LNCaP clone FGC (cell line): ENCODE results near the gene NACA2.

Experiments
- DNase-seq: peaks from one replicate; pipeline ENCODE4 v3.0.0-alpha.2; 2011; ENCODE audit warnings: low read depth
- H3K4me3 ChIP-seq: 2 replicates; pipeline ENCODE4 v1.5.1; 2011; ENCODE audit warnings: mild to moderate bottlenecking, low read depth, low read length, control low read depth
- TF ChIP-seq, protein P1 (sequence below): IDR thresholded peaks from 2 replicates; pipeline ENCODE4 v1.5.1; 2012; ENCODE audit warnings: mild to moderate bottlenecking; ENCODE audit not compliant: control insufficient read depth, insufficient read depth; ENCODE audit errors: extremely low read depth

The NACA2 gene

DNA sequence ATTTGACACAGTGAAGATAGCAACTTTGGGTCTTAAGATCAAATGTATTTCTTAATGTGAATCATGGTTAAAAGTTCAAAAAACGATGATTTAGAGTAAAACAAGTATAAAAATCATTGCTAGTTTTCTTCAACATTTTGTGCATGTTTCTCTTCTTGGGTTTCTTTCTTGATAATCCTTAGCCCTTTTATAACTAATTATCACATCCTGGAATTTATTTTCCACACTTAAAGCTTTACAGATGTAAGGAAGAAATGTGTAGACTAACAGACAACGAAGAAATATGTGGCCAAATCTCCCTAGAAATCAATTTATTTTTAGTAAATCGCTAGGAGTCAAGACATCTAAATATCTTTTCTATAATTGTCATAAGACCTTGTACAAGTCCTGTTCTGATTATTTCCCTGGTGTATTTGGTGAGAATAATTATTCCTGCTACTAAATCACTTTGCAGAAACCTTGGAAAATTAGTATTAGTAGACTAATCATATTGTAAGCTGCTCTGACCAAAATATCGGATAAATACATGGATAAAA is 4.9 kb downstream of the NACA2 start:
- H3K4me3 ChIP-seq: no peak overlapping the region
- TF ChIP-seq, protein P1, sequence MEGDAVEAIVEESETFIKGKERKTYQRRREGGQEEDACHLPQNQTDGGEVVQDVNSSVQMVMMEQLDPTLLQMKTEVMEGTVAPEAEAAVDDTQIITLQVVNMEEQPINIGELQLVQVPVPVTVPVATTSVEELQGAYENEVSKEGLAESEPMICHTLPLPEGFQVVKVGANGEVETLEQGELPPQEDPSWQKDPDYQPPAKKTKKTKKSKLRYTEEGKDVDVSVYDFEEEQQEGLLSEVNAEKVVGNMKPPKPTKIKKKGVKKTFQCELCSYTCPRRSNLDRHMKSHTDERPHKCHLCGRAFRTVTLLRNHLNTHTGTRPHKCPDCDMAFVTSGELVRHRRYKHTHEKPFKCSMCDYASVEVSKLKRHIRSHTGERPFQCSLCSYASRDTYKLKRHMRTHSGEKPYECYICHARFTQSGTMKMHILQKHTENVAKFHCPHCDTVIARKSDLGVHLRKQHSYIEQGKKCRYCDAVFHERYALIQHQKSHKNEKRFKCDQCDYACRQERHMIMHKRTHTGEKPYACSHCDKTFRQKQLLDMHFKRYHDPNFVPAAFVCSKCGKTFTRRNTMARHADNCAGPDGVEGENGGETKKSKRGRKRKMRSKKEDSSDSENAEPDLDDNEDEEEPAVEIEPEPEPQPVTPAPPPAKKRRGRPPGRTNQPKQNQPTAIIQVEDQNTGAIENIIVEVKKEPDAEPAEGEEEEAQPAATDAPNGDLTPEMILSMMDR: no peak
- DNase-seq: no peak

DNA sequence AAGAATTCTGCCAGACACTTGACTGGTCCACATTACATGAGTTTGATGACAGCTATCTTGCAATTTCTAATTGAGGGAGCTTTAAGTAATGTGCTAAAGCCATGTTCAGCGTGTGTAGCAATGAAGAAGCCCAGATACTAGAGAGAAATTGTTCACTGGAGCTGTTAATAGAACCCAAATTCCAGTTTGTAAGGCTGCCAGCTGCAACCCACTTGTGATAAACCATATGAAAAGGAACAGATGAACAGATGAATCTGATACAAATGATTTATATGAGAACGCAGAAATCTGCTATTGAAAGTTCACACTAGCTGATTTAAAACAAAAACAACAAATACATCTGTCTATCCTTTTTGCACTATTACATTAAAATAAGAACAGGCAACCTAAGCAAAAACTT is 6.2 kb downstream of the NACA2 start:
- TF ChIP-seq, protein P1: no peak
- DNase-seq: no peak
- H3K4me3 ChIP-seq: no peak overlapping the region

DNA sequence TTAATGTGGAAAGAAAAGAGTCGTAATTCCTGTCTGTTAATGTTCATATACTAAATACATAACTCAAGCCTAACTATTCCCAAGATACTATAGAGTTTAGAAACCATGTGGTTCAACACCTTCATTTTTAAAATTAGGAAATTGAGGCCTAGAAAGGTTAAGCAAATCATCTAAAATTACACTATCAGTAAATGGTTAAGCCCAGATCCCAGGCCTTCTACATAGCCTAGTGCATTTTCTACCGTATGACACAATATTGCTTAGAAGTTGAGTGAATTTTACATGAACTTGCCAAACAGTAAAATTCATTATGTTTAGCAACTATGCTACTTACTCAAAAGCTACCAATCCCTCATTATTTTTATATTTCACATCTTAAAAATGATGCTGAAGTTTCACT is 6.8 kb downstream of the NACA2 start:
- no peak for DNase-seq
- H3K4me3 ChIP-seq: no peak overlapping the region
- TF ChIP-seq, protein P1: no peak

DNA sequence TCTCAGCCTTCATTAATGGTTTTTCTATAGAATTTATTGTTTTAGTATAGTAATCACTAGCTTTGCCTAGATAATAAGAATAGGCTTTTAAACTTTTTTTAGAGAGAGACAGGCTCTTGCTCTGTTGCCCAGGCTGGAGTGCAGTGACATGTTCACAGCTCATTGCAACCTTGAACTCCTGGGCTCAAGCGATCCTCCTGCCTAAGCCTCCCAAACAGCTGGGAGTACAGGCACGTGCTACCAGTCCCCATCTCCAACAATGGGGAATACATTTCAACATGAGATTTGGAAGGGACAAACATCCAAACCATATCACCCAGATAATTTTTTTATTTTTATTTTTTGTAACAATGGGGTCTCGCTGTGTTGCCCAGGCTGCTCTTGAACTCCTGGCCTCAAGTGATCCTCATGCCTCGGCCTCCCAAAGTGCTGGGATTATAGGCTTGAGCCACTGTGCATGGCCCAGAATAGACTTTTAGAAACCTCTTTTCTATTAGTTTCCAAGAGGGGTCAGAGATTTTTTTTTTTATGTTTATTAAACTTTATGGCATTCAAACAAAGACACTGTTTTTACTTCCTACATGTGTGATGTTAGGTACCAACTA is 7.3 kb downstream of the NACA2 start:
- DNase-seq: no peak
- no peak overlapping the region for H3K4me3 ChIP-seq
- TF ChIP-seq, protein P1: no peak

DNA sequence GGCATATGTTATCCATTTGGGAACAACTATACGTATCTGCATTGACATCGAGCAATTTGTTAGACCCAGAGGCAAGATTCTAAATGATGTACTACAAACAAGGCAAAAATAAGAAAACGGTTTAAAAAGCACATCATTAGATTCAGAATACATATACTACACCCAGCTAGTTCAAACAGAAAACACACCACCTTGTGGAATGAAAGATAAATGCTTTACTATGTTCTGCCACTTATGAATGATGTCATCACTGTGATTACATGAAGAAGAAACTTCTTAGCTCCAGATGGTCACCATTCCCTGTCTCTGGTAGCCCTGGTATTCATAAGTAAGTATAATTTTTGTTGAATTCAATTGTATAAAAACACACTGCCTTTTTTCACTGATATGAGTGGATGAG is 7.8 kb downstream of the NACA2 start:
- TF ChIP-seq, protein P1: peak; percentile 51
- DNase-seq: peak; percentile 48
- H3K4me3 ChIP-seq: no peak overlapping the region

DNA sequence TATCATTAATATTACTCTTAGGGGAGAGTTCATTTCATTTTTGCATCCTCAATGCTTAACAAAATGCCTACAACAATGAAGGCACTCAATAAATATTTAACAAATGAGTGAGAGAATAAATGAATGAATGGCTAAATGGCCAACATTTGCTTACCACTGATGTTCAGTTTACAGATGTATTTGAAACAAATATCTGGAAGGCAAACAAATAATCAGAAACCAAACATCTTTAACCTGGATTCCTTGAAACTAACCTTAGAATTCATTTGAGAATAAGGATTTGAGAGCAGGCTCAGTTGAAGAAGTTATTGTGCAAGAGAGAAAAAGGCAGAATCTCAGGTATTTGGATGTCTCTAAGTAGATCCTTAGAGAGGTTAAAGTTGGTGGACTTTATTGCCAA is 8.4 kb downstream of the NACA2 start:
- TF ChIP-seq, protein P1: no peak
- H3K4me3 ChIP-seq: no peak overlapping the region
- DNase-seq: no peak
